ENCODE results near the gene MAP1LC3C.

The MAP1LC3C gene

GRCh38 chr1:241957692-241958494, 41.0 kb downstream of the MAP1LC3C start, which contains the start of gene BECN2:
TSS of gene BECN2 (plus strand) at chr1:241957767. CDS start at chr1:241957767, 0 bp downstream.
- H3K9me3 ChIP-seq (ENCODE audit: insufficient read depth, low read depth, low read length), result no peaks in the 10 kb centered on the region
- no peak within 1 kb of the TSS for H3K9ac ChIP-seq (ENCODE audit: low read depth, low read length)
- no peaks in the 10 kb centered on the region for H3K36me3 ChIP-seq (ENCODE audit: insufficient read depth, low read depth, low read length)
- H3K27me3 ChIP-seq (ENCODE audit: insufficient read depth, low read length), result no peaks in the 10 kb centered on the region
- H3K27ac ChIP-seq (ENCODE audit: low read length), result no peak within 1 kb of the TSS
- no peak within 1 kb of the TSS for H3K4me3 ChIP-seq (ENCODE audit: low read length)
- H3K4me1 ChIP-seq (ENCODE audit: insufficient read depth, low read length), result no peaks in the 10 kb centered on the region

- no peaks in the 10 kb centered on the region for H3K27me3 ChIP-seq (ENCODE audit: insufficient read depth, low read length)
- H3K9ac ChIP-seq (ENCODE audit: low read depth, low read length), result no peak overlapping the region
- no peak overlapping the region for H3K27ac ChIP-seq (ENCODE audit: low read length)
- no peaks in the 10 kb centered on the region for H3K9me3 ChIP-seq (ENCODE audit: insufficient read depth, low read depth, low read length)
- no peaks in the 10 kb centered on the region for H3K36me3 ChIP-seq (ENCODE audit: insufficient read depth, low read depth, low read length)
- no peaks in the 10 kb centered on the region for H3K4me1 ChIP-seq (ENCODE audit: insufficient read depth, low read length)
- no peak overlapping the region for H3K4me3 ChIP-seq (ENCODE audit: low read length)
Measured at GRCh38 chr1:241950390-241950789, 48.5 kb downstream of the MAP1LC3C start.

GRCh38 chr1:241947354-241947753, 51.5 kb downstream of the MAP1LC3C start:
- H3K27ac ChIP-seq (ENCODE audit: low read length), result no peak overlapping the region
- no peak overlapping the region for H3K9ac ChIP-seq (ENCODE audit: low read depth, low read length)
- no peaks in the 10 kb centered on the region for H3K27me3 ChIP-seq (ENCODE audit: insufficient read depth, low read length)
- no peaks in the 10 kb centered on the region for H3K9me3 ChIP-seq (ENCODE audit: insufficient read depth, low read depth, low read length)
- no peak overlapping the region for H3K4me3 ChIP-seq (ENCODE audit: low read length)
- H3K36me3 ChIP-seq (ENCODE audit: insufficient read depth, low read depth, low read length), result no peaks in the 10 kb centered on the region
- H3K4me1 ChIP-seq (ENCODE audit: insufficient read depth, low read length), result no peaks in the 10 kb centered on the region
